ENCODE measurements around the gene KIF5B. TPM values are rescaled to one million over a fixed set of nuclear protein-coding genes. Genes with fewer than 3 reads are reported as not detected.
"Not testable (repeated sequence)": the region's sequence is repeated elsewhere in the genome, so short reads cannot be mapped to it uniquely, and the experiment has no call there.

Gene KIF5B
- total RNA-seq, 5 donors from 2014 or later (not counting 1 experiment from before 2014, with no cell fraction given), result 42.3 to 51.9 (median 44.8) TPM

GRCh38 chr10:32054094-32054493 lies 2.1 kb downstream of the KIF5B start:
- H3K4me1 Mint-ChIP-seq, result peaks cover 61 to 76% (median 73%) of the 10 kb centered on the region in 3 donors
- H3K27ac Mint-ChIP-seq, result peak overlapping the region; percentile 43 to 91
- ChIA-PET CTCF (no interaction called here), POLR2A (no interaction called here)
- H3K4me1 ChIP-seq (ENCODE audit: control insufficient read depth in 1 of 2, extremely low read depth in 1 of 2, insufficient read depth in 2 of 2, low read length in 2 of 2), result peaks cover 22 to 36% of the 10 kb centered on the region in 2 experiments
- peak overlapping the region; percentile 96 to 99 (median 96) for H3K4me3 Mint-ChIP-seq
- peaks cover 7% of the 10 kb centered on the region for H3K36me3 Mint-ChIP-seq
- no peaks in the 10 kb centered on the region for H3K9me3 ChIP-seq
- WGBS (ENCODE audit: insufficient coverage), result no CpG with 5 or more reads among the region's 5 CpGs
- H3K27me3 Mint-ChIP-seq, result no peaks in the 10 kb centered on the region
- H3K27ac ChIP-seq (ENCODE audit: low read length), result peak overlapping the region; percentile 8
- H3K9me3 Mint-ChIP-seq, result no peaks in the 10 kb centered on the region
- peak overlapping the region; percentile 99 to 100 for H3K4me3 ChIP-seq (ENCODE audit: control insufficient read depth in 1 of 2, extremely low read depth in 1 of 2, low read length in 1 of 2)
- ATAC-seq (replicated peaks in 1 of 4), result no peak
- peak in 1 of 35 experiments; percentile 14 for DNase-seq
- no peaks in the 10 kb centered on the region for H3K27me3 ChIP-seq (replicated peaks in 1 of 2; ENCODE audit: control insufficient read depth in 2 of 2, extremely low read depth in 1 of 2, insufficient read depth in 2 of 2, low read length in 1 of 2)
- H3K36me3 ChIP-seq (ENCODE audit: control insufficient read depth in 2 of 2, extremely low read depth in 1 of 2, insufficient read depth in 1 of 2, low read length in 1 of 2), result peaks cover 0 to 3% of the 10 kb centered on the region in 2 donors

GRCh38 chr10:32053392-32053791 lies 2.8 kb downstream of the KIF5B start:
- H3K36me3 Mint-ChIP-seq; H3K9me3 Mint-ChIP-seq; H3K36me3 ChIP-seq (ENCODE audit: control insufficient read depth in 2 of 2, extremely low read depth in 1 of 2, insufficient read depth in 1 of 2, low read length in 1 of 2); H3K27me3 ChIP-seq (replicated peaks in 1 of 2; ENCODE audit: control insufficient read depth in 2 of 2, extremely low read depth in 1 of 2, insufficient read depth in 2 of 2, low read length in 1 of 2); H3K27me3 Mint-ChIP-seq; H3K27ac Mint-ChIP-seq; DNase-seq; ATAC-seq (replicated peaks in 1 of 4); CTCF ChIA-PET; H3K9me3 ChIP-seq; H3K27ac ChIP-seq (ENCODE audit: low read length); POLR2A ChIA-PET: not testable (repeated sequence)
- peak overlapping the region; percentile 96 to 99 (median 96) for H3K4me3 Mint-ChIP-seq
- peaks cover 66 to 83% (median 78%) of the 10 kb centered on the region in 3 donors for H3K4me1 Mint-ChIP-seq
- Histone ChIP-seq H3K4me3 (ENCODE audit: control insufficient read depth in 1 of 2, extremely low read depth in 1 of 2, low read length in 1 of 2) (peak overlapping the region in 1 of 2 donors; percentile 100), H3K4me1 (ENCODE audit: control insufficient read depth in 1 of 2, extremely low read depth in 1 of 2, insufficient read depth in 2 of 2, low read length in 2 of 2) (peaks cover 26 to 36% of the 10 kb centered on the region in 2 experiments)
- 70% methylated on average over 6 of the region's 11 CpGs for WGBS (ENCODE audit: insufficient coverage)

- WGBS (ENCODE audit: insufficient coverage), result no CpG with 5 or more reads among the region's 3 CpGs
- Mint-ChIP-seq H3K9me3 (no peaks in the 10 kb centered on the region), H3K4me1 (peaks cover 73 to 92% (median 83%) of the 10 kb centered on the region in 3 donors), H3K4me3 (peak overlapping the region; percentile 56 to 99 (median 96)), H3K27me3 (no peaks in the 10 kb centered on the region), H3K27ac (peak overlapping the region in 1 of 2 donors; percentile 4), H3K36me3 (peaks cover 18% of the 10 kb centered on the region)
- H3K27me3 ChIP-seq (replicated peaks in 1 of 2; ENCODE audit: control insufficient read depth in 2 of 2, extremely low read depth in 1 of 2, insufficient read depth in 2 of 2, low read length in 1 of 2), result no peaks in the 10 kb centered on the region
- no peak overlapping the region for H3K27ac ChIP-seq (ENCODE audit: low read length)
- no peak for ATAC-seq (replicated peaks in 1 of 4)
- H3K4me3 ChIP-seq (ENCODE audit: control insufficient read depth in 1 of 2, extremely low read depth in 1 of 2, low read length in 1 of 2), result peak overlapping the region in 1 of 2 donors; percentile 4
- POLR2A ChIA-PET, result interaction anchor here in 1 of 2 donors (0.5 kb wide), 1 partner anchor 332 kb away, joined by 3 read pairs; no protein-coding TSS in a partner anchor
- DNase-seq, result no peak
- peaks cover 20 to 35% of the 10 kb centered on the region in 2 experiments for H3K4me1 ChIP-seq (ENCODE audit: control insufficient read depth in 1 of 2, extremely low read depth in 1 of 2, insufficient read depth in 2 of 2, low read length in 2 of 2)
- no peaks in the 10 kb centered on the region for H3K9me3 ChIP-seq
- peaks cover 0 to 12% of the 10 kb centered on the region in 2 donors for H3K36me3 ChIP-seq (ENCODE audit: control insufficient read depth in 2 of 2, extremely low read depth in 1 of 2, insufficient read depth in 1 of 2, low read length in 1 of 2)
- CTCF ChIA-PET, result interaction anchor here in 1 of 2 donors (0.6 to 0.8 kb wide), 2 partner anchors 15 to 1108 kb away, joined by 3 read pairs; no protein-coding TSS in a partner anchor
Measured at GRCh38 chr10:32051926-32052325, 4.3 kb downstream of the KIF5B start.

GRCh38 chr10:32050177-32050576 lies 6.0 kb downstream of the KIF5B start:
- ATAC-seq (replicated peaks in 1 of 4) (no peak), DNase-seq (no peak)
- no peaks in the 10 kb centered on the region for H3K9me3 ChIP-seq
- no peak overlapping the region for H3K4me3 ChIP-seq (ENCODE audit: control insufficient read depth in 1 of 2, extremely low read depth in 1 of 2, low read length in 1 of 2)
- no CpG with 5 or more reads among the region's 6 CpGs for WGBS (ENCODE audit: insufficient coverage)
- POLR2A ChIA-PET, result interaction anchor here (0.5 to 0.9 kb wide), 2 partner anchors 20 to 329 kb away, joined by 3 to 7 read pairs; no protein-coding TSS in a partner anchor
- peaks cover 32% of the 10 kb centered on the region for H3K36me3 Mint-ChIP-seq
- CTCF ChIA-PET, result interaction anchor here in 1 of 2 donors (0.7 to 0.8 kb wide), 2 partner anchors 16 to 188 kb away, joined by 3 read pairs; no protein-coding TSS in a partner anchor
- peak overlapping the region; percentile 35 to 99 (median 39) for H3K4me3 Mint-ChIP-seq
- H3K27ac ChIP-seq (ENCODE audit: low read length), result no peak overlapping the region
- H3K4me1 ChIP-seq (ENCODE audit: control insufficient read depth in 1 of 2, extremely low read depth in 1 of 2, insufficient read depth in 2 of 2, low read length in 2 of 2), result peaks cover 18 to 35% of the 10 kb centered on the region in 2 experiments
- no peaks in the 10 kb centered on the region for H3K27me3 ChIP-seq (replicated peaks in 1 of 2; ENCODE audit: control insufficient read depth in 2 of 2, extremely low read depth in 1 of 2, insufficient read depth in 2 of 2, low read length in 1 of 2)
- no peaks in the 10 kb centered on the region for H3K9me3 Mint-ChIP-seq
- H3K36me3 ChIP-seq (ENCODE audit: control insufficient read depth in 2 of 2, extremely low read depth in 1 of 2, insufficient read depth in 1 of 2, low read length in 1 of 2), result peaks cover 0 to 23% of the 10 kb centered on the region in 2 donors
- H3K4me1 Mint-ChIP-seq, result peaks cover 86 to 98% (median 90%) of the 10 kb centered on the region in 3 donors
- no peaks in the 10 kb centered on the region for H3K27me3 Mint-ChIP-seq
- peak overlapping the region; percentile 8 to 71 for H3K27ac Mint-ChIP-seq

GRCh38 chr10:32049113-32049512 lies 7.1 kb downstream of the KIF5B start:
- H3K4me1 ChIP-seq (ENCODE audit: control insufficient read depth in 1 of 2, extremely low read depth in 1 of 2, insufficient read depth in 2 of 2, low read length in 2 of 2), result peaks cover 24 to 35% of the 10 kb centered on the region in 2 experiments

GRCh38 chr10:32048282-32048681 lies 7.9 kb downstream of the KIF5B start:
- Histone ChIP-seq H3K4me3 (ENCODE audit: control insufficient read depth in 1 of 2, extremely low read depth in 1 of 2, low read length in 1 of 2) (no peak overlapping the region), H3K4me1 (ENCODE audit: control insufficient read depth in 1 of 2, extremely low read depth in 1 of 2, insufficient read depth in 2 of 2, low read length in 2 of 2) (peaks cover 27 to 39% of the 10 kb centered on the region in 2 experiments), H3K27ac (ENCODE audit: low read length) (no peak overlapping the region), H3K36me3 (ENCODE audit: control insufficient read depth in 2 of 2, extremely low read depth in 1 of 2, insufficient read depth in 1 of 2, low read length in 1 of 2) (peaks cover 8 to 40% of the 10 kb centered on the region in 2 donors), H3K9me3 (no peaks in the 10 kb centered on the region), H3K27me3 (replicated peaks in 1 of 2; ENCODE audit: control insufficient read depth in 2 of 2, extremely low read depth in 1 of 2, insufficient read depth in 2 of 2, low read length in 1 of 2) (no peaks in the 10 kb centered on the region)
- H3K4me3 Mint-ChIP-seq, result no peak overlapping the region
- H3K27ac Mint-ChIP-seq, result no peak overlapping the region
- no peaks in the 10 kb centered on the region for H3K27me3 Mint-ChIP-seq
- peaks cover 48% of the 10 kb centered on the region for H3K36me3 Mint-ChIP-seq
- ATAC-seq (replicated peaks in 1 of 4) (no peak), DNase-seq (no peak)
- peaks cover 93 to 99% (median 95%) of the 10 kb centered on the region in 3 donors for H3K4me1 Mint-ChIP-seq
- no peaks in the 10 kb centered on the region for H3K9me3 Mint-ChIP-seq
- WGBS (ENCODE audit: insufficient coverage), result no CpG with 5 or more reads among the region's 1 CpG
- ChIA-PET POLR2A (no interaction called here), CTCF (no interaction called here)

More at GRCh38 chr10:32049113-32049512, 7.1 kb downstream of the KIF5B start:
- no CpG with 5 or more reads among the region's 4 CpGs for WGBS (ENCODE audit: insufficient coverage)
- ChIA-PET CTCF (no interaction called here), POLR2A (interaction anchor here in 1 of 2 donors (0.9 kb wide), 1 partner anchor 19 kb away, joined by 3 read pairs; no protein-coding TSS in a partner anchor)
- DNase-seq, result no peak
- Histone ChIP-seq H3K36me3 (ENCODE audit: control insufficient read depth in 2 of 2, extremely low read depth in 1 of 2, insufficient read depth in 1 of 2, low read length in 1 of 2) (peaks cover 3 to 34% of the 10 kb centered on the region in 2 donors), H3K27me3 (replicated peaks in 1 of 2; ENCODE audit: control insufficient read depth in 2 of 2, extremely low read depth in 1 of 2, insufficient read depth in 2 of 2, low read length in 1 of 2) (no peaks in the 10 kb centered on the region), H3K4me3 (ENCODE audit: control insufficient read depth in 1 of 2, extremely low read depth in 1 of 2, low read length in 1 of 2) (no peak overlapping the region), H3K27ac (ENCODE audit: low read length) (no peak overlapping the region), H3K9me3 (no peaks in the 10 kb centered on the region)
- H3K27ac Mint-ChIP-seq, result peak overlapping the region; percentile 60 to 69
- H3K4me3 Mint-ChIP-seq, result peak overlapping the region; percentile 8 to 99 (median 17)
- H3K27me3 Mint-ChIP-seq, result no peaks in the 10 kb centered on the region
- peaks cover 41% of the 10 kb centered on the region for H3K36me3 Mint-ChIP-seq
- no peaks in the 10 kb centered on the region for H3K9me3 Mint-ChIP-seq
- peaks cover 90 to 98% (median 93%) of the 10 kb centered on the region in 3 donors for H3K4me1 Mint-ChIP-seq
- no peak for ATAC-seq (replicated peaks in 1 of 4)

All from T-cell (primary cell).